Activated T-cell treated with anti-CD3 and anti-CD28 coated beads, Interleukin-2, amount 50 U/mL, for 72 hours (primary cell): ENCODE data around the gene FAM117A. TPM values are rescaled to one million over a fixed set of nuclear protein-coding genes. Genes with fewer than 3 reads are reported as not detected.
"Not testable (repeated sequence)": the region's sequence is repeated elsewhere in the genome, so short reads cannot be mapped to it uniquely, and the experiment has no call there.

Experiments
- ATAC-seq, 2 donors: fragments of 150-1000 bp; cut with Tn5 transposase; replicated peaks in 1 of 2; 2 replicates each; pipeline ENCODE4 v1.10.0; 2021; ENCODE audit warnings: moderate library complexity in 2 of 2, mild to moderate bottlenecking in 1 of 2
- DNase-seq, 2 donors: peaks; one replicate each; pipeline ENCODE4 v3.0.0; 2021 to 2022; ENCODE audit warnings: mixed read lengths in 1 of 2
- H3K27ac Mint-ChIP-seq: one replicate; pipeline ENCODE4 v1.8.0; 2022; ENCODE audit warnings: mild to moderate bottlenecking, moderate library complexity, mixed read lengths
- H3K27me3 Mint-ChIP-seq: one replicate; pipeline ENCODE4 v1.8.0; 2022; ENCODE audit warnings: low read depth, mixed read lengths
- H3K36me3 Mint-ChIP-seq, 2 donors: one replicate each; pipeline ENCODE4 v1.8.0; 2022; ENCODE audit warnings: mixed read lengths in 2 of 2, mild to moderate bottlenecking in 1 of 2; ENCODE audit not compliant: insufficient read depth in 2 of 2
- H3K4me1 Mint-ChIP-seq: one replicate; pipeline ENCODE4 v1.8.0; 2022; ENCODE audit warnings: low read depth, mixed read lengths
- H3K4me3 Mint-ChIP-seq, 2 donors: one replicate each; pipeline ENCODE4 v1.8.0; 2022; ENCODE audit warnings: mild to moderate bottlenecking in 2 of 2, mixed read lengths in 2 of 2, moderate library complexity in 2 of 2
- H3K9me3 Mint-ChIP-seq, 2 donors: one replicate each; pipeline ENCODE4 v1.8.0; 2022; ENCODE audit warnings: mixed read lengths in 2 of 2
- total RNA-seq, 2 donors: library from RNA; stranded (reverse); gene quantifications; one replicate each; pipeline ENCODE4 v1.2.3, GENCODE V29; 2022

Gene FAM117A
- total RNA-seq, 2 donors from 2014 or later = 19.5 to 29.3 TPM

- H3K4me3 Mint-ChIP-seq = no peak overlapping the region
Observed at GRCh38 chr17:49727380-49727779, 36.6 kb downstream of the FAM117A start.

DNA sequence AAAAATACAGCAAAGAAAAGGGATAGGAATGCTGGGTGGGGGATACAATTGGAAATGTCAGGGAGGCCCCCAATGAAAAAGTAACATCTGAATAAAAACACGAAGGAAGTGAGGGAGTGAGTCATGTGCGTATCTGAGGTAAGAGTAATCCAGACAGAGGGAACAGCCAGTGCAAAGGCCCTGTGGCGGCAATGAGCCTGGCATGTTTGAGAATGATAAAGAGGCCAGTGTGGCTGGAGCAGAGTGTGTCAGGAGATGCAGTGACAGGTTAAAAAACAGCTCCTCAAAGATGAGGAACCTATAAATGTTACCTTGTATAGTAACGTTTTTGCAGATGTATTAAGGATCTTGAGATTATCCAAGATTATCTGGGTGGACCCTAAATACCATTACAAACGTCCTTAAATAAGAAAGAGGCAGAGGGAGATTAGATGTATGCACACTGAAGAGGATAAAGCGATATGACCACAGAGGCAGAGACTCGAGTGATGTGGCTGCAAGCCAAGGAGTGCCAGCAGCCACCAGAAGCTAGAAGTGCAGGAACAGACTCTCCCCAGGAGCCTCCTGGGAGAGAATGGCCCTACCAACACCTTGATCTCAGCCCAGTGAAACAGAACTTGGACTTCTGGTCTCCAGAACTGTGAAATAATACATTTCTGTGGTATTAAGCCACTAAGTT, 38.3 kb downstream of the FAM117A start:
- ATAC-seq = no peak
- Mint-ChIP-seq H3K36me3 (peaks cover 6 to 10% of the 10 kb centered on the region in 2 donors), H3K27me3 (no peaks in the 10 kb centered on the region), H3K9me3 (peaks cover 0 to 2% of the 10 kb centered on the region in 2 donors), H3K27ac (peak overlapping the region; percentile 24), H3K4me3 (no peak overlapping the region), H3K4me1 (peaks cover 24% of the 10 kb centered on the region)
- no peak for DNase-seq

More at GRCh38 chr17:49727380-49727779, 36.6 kb downstream of the FAM117A start:
- H3K27ac Mint-ChIP-seq = no peak overlapping the region
- H3K27me3 Mint-ChIP-seq = no peaks in the 10 kb centered on the region
- peaks cover 6 to 10% of the 10 kb centered on the region in 2 donors for H3K36me3 Mint-ChIP-seq
- peaks cover 0 to 2% of the 10 kb centered on the region in 2 donors for H3K9me3 Mint-ChIP-seq
- H3K4me1 Mint-ChIP-seq = peaks cover 32% of the 10 kb centered on the region
- DNase-seq (no peak), ATAC-seq (no peak)

GRCh38 chr17:49724552-49724951, 39.4 kb downstream of the FAM117A start:
- not testable (repeated sequence) for DNase-seq, H3K4me3 Mint-ChIP-seq, H3K9me3 Mint-ChIP-seq, ATAC-seq, H3K27me3 Mint-ChIP-seq
- Mint-ChIP-seq H3K27ac (peak overlapping the region; percentile 4), H3K36me3 (peaks cover 6 to 11% of the 10 kb centered on the region in 2 donors), H3K4me1 (peaks cover 13% of the 10 kb centered on the region)

DNA sequence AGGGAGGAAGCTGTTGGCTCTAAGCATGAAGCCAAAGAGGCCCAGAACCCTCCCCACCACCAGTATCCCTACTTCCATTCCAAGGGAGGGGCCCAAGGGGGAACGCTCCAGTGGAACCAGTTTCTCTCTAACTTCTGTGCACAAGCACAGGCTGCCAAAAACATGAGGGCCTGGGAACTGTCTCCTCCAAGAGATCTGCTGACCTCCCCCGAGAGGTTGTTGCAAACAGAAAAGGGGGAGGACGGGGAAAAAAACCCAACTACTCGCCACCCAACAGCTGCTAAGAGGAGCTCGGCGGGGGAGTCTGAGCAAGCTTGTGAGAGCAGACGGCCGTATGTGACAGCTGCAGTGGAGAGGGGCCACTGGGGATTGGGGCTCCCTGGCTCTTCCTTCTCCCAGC, 40.5 kb downstream of the FAM117A start:
- H3K4me1 Mint-ChIP-seq = peaks cover 2% of the 10 kb centered on the region
- H3K9me3 Mint-ChIP-seq = peaks cover 0 to 2% of the 10 kb centered on the region in 2 donors
- H3K27ac Mint-ChIP-seq = no peak overlapping the region
- ATAC-seq = no peak
- DNase-seq = no peak
- H3K4me3 Mint-ChIP-seq = no peak overlapping the region
- H3K27me3 Mint-ChIP-seq = no peaks in the 10 kb centered on the region
- H3K36me3 Mint-ChIP-seq = peaks cover 6 to 11% of the 10 kb centered on the region in 2 donors

DNA sequence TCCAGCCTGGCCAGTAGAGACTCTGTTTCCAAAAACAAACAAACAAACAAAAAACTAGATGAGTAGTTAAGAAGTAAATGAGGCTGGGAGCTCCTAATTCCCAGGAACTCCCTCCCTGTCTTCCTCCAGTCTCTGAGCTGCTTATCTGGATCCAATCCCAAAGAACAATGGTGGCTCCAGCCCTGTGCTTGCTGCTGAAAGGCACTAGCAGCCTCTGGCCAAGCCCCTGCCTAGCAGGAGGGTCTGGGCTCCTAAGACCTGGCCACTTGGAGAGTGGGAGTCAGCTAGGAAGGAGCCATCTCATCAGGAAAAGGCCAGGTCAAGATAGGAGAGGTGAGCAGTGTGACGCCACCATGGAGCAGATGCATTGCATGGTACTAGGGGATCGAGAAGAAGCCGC, 41.9 kb downstream of the FAM117A start:
- ATAC-seq = no peak
- peaks cover 9 to 16% of the 10 kb centered on the region in 2 donors for H3K36me3 Mint-ChIP-seq
- no peak overlapping the region for H3K4me3 Mint-ChIP-seq
- peaks cover 11% of the 10 kb centered on the region for H3K4me1 Mint-ChIP-seq
- H3K27ac Mint-ChIP-seq = no peak overlapping the region
- no peak for DNase-seq
- peaks cover 0 to 2% of the 10 kb centered on the region in 2 donors for H3K9me3 Mint-ChIP-seq
- no peaks in the 10 kb centered on the region for H3K27me3 Mint-ChIP-seq

DNA sequence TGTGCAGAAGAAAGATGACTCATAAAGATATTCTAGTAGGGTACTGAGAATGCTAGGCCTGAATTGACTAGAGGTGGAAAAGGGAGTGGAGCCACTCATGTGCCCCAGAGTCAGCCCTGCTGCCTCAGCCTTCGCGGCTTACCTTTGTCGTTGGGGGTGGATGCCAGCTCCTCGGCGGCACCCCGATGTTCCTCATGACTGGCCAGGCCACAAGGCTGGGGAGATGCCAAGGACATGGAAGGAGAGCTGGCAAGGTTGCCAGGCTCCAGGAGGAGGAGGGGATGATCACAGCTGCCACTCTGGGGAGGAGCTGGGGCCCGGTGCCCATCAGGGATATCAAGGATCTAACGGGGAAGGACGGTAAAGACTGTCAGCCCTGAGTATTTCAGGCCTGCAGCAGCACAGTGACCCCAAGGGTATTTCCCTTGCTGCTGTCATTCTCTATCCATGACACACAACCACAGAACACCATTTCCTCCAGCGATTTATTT, 46.5 kb downstream of the FAM117A start:
- H3K9me3 Mint-ChIP-seq = no peaks in the 10 kb centered on the region
- peaks cover 16 to 25% of the 10 kb centered on the region in 2 donors for H3K36me3 Mint-ChIP-seq
- ATAC-seq = peak; percentile 78 to 81
- H3K27ac Mint-ChIP-seq = peak overlapping the region; percentile 96
- DNase-seq = peak; percentile 56 to 63
- H3K27me3 Mint-ChIP-seq = no peaks in the 10 kb centered on the region
- H3K4me1 Mint-ChIP-seq = peaks cover 37% of the 10 kb centered on the region
- peak overlapping the region; percentile 54 to 89 for H3K4me3 Mint-ChIP-seq

DNA sequence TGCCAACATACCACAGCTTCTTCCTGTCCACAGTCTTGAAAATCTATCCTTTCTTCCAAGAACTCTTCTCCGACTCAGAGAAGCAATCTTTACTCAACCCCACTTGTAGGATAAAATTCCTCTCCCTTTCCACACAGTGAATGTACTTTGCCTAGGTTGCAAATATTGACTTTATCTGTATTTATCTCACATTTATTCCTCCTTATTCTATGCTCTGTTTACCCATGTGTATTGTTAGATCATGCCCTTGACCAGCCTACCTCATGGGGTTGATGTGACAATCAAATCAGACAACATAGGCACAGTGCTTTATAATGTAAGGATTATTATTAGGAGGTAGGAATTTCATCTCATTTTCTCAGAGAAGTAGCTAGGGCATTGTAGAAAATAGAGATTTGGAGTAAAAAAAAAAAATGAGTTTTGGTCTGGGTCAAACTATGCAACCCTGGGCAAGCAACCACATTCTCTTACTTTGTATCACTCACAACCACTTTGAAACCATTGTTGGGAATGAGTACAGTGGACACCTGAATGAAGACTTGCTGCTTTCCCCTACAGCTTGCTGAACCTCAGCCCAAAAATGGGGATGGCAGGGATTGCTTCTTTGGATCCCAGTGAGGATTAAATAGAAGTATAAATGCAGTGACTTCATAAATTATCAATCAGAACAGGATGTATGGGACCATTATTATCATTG, 47.1 kb downstream of the FAM117A start:
- H3K4me3 Mint-ChIP-seq = peak overlapping the region; percentile 54 to 89
- H3K36me3 Mint-ChIP-seq = peaks cover 16 to 25% of the 10 kb centered on the region in 2 donors
- no peaks in the 10 kb centered on the region for H3K9me3 Mint-ChIP-seq
- peaks cover 37% of the 10 kb centered on the region for H3K4me1 Mint-ChIP-seq
- H3K27me3 Mint-ChIP-seq = no peaks in the 10 kb centered on the region
- DNase-seq (peak in 1 of 2 donors; percentile 25), ATAC-seq (peak; percentile 54 to 58)
- H3K27ac Mint-ChIP-seq = peak overlapping the region; percentile 96

GRCh38 chr17:49715717-49716279, 48.1 kb downstream of the FAM117A start:
- Mint-ChIP-seq H3K27ac (peak overlapping the region; percentile 96), H3K36me3 (peaks cover 16 to 25% of the 10 kb centered on the region in 2 donors), H3K4me3 (peak overlapping the region; percentile 60 to 75), H3K27me3 (no peaks in the 10 kb centered on the region), H3K4me1 (peaks cover 45% of the 10 kb centered on the region), H3K9me3 (no peaks in the 10 kb centered on the region)
- ATAC-seq (peak; percentile 27 to 48), DNase-seq (peak in 1 of 2 donors; percentile 29)

- peak overlapping the region; percentile 60 to 75 for H3K4me3 Mint-ChIP-seq
- H3K36me3 Mint-ChIP-seq = peaks cover 16 to 25% of the 10 kb centered on the region in 2 donors
- no peaks in the 10 kb centered on the region for H3K9me3 Mint-ChIP-seq
- ATAC-seq (peak; percentile 67 to 71), DNase-seq (peak; percentile 29 to 48)
- H3K4me1 Mint-ChIP-seq = peaks cover 45% of the 10 kb centered on the region
- peak overlapping the region; percentile 96 for H3K27ac Mint-ChIP-seq
- no peaks in the 10 kb centered on the region for H3K27me3 Mint-ChIP-seq
Observed at GRCh38 chr17:49715216-49715615, 48.7 kb downstream of the FAM117A start.

DNA sequence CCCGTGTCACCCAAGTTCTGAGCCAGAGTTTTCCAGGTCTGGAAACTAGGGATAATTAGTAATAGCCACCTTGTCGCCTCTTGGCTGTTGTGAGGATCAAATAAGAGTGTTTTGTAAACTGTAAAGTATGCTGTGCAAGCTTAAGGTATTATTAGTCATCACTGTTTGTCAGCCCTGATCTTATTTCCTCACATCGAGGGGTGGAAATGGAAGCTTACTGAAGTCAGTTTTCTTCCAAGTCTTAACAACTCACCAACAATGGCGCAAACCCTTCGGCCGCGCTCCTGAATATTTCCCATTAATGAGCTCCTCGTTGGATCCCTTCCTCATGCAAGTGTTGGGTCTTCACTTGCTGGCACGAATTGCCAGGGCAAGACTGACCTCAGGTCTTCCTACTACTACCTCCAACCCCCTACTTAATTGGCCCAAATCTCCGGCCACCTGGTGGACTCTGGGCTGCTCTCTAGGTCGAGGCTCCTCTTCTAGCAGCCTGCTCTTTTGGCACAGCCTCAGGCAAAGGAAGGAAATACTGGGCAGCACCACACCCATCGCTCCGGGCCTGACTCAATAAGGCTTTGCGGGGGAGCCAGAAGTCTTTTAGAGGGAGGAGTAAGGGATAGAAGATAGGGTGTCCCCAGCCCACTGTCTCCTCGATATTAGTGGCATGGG, 55.3 kb downstream of the FAM117A start:
- Mint-ChIP-seq H3K27me3 (no peaks in the 10 kb centered on the region), H3K4me1 (peaks cover 48% of the 10 kb centered on the region)
- ATAC-seq = peak; percentile 3 to 21

GRCh38 chr17:49707608-49708514, 56.1 kb downstream of the FAM117A start, which contains the start of gene SLC35B1:
SLC35B1 (minus strand) TSS chr17:49707964; CDS start chr17:49707833, 131 bp downstream.
- H3K9me3 Mint-ChIP-seq = no peaks in the 10 kb centered on the region
- ATAC-seq = peak; percentile 98 to 99
- H3K27ac Mint-ChIP-seq = peak within 1 kb of the TSS; percentile 82
- H3K27me3 Mint-ChIP-seq = no peaks in the 10 kb centered on the region
- peaks cover 4 to 8% of the 10 kb centered on the region in 2 donors for H3K36me3 Mint-ChIP-seq
- peaks cover 48% of the 10 kb centered on the region for H3K4me1 Mint-ChIP-seq
- DNase-seq = peak; percentile 98 to 99
- H3K4me3 Mint-ChIP-seq = peak within 1 kb of the TSS; percentile 89 to 94

More for the DNA sequence above, 55.3 kb downstream of the FAM117A start:
- H3K4me3 Mint-ChIP-seq = peak overlapping the region; percentile 89 to 94
- DNase-seq = no peak
- no peaks in the 10 kb centered on the region for H3K9me3 Mint-ChIP-seq
- peak overlapping the region; percentile 82 for H3K27ac Mint-ChIP-seq
- peaks cover 5 to 8% of the 10 kb centered on the region in 2 donors for H3K36me3 Mint-ChIP-seq

GRCh38 chr17:49707246-49707607, 56.7 kb downstream of the FAM117A start:
- Mint-ChIP-seq H3K4me1 (peaks cover 48% of the 10 kb centered on the region), H3K27me3 (no peaks in the 10 kb centered on the region), H3K36me3 (peaks cover 4 to 10% of the 10 kb centered on the region in 2 donors), H3K4me3 (peak overlapping the region; percentile 89 to 94), H3K27ac (peak overlapping the region; percentile 82), H3K9me3 (no peaks in the 10 kb centered on the region)
- DNase-seq (peak in 1 of 2 donors; percentile 35), ATAC-seq (no peak)
